Mucosa of rectum (tissue), 2 donors: ENCODE measurements around the gene SERPINA1.
"Not testable (repeated sequence)": the region's sequence is repeated elsewhere in the genome, so short reads cannot be mapped to it uniquely, and the experiment has no call there.

Source experiments
- H3K27ac ChIP-seq, 2 donors: one replicate each; pipeline ENCODE4 v1.7.0; 2013; ENCODE audit warnings: inconsistent platforms in 2 of 2, low read depth in 2 of 2, low read length in 2 of 2
- H3K27me3 ChIP-seq, 2 donors: one replicate each; pipeline ENCODE4 v1.7.0; 2013; ENCODE audit warnings: low read length in 2 of 2; ENCODE audit not compliant: control insufficient read depth in 2 of 2, insufficient read depth in 2 of 2
- H3K36me3 ChIP-seq, 2 donors: one replicate each; pipeline ENCODE4 v1.7.0; 2013; ENCODE audit warnings: low read length in 2 of 2; ENCODE audit not compliant: control insufficient read depth in 2 of 2, insufficient read depth in 2 of 2
- H3K4me1 ChIP-seq, 2 donors: one replicate each; pipeline ENCODE4 v1.7.0; 2013; ENCODE audit warnings: low read length in 2 of 2, mild to moderate bottlenecking in 1 of 2; ENCODE audit not compliant: control insufficient read depth in 2 of 2, insufficient read depth in 2 of 2
- H3K4me3 ChIP-seq, 2 donors: one replicate each; pipeline ENCODE4 v1.7.0; 2013; ENCODE audit warnings: low read length in 2 of 2
- H3K9ac ChIP-seq, 2 donors: one replicate each; pipeline ENCODE4 v1.7.0; 2013; ENCODE audit warnings: low read length in 2 of 2, low read depth in 1 of 2, mild to moderate bottlenecking in 1 of 2
- H3K9me3 ChIP-seq, 2 donors: one replicate each; pipeline ENCODE4 v1.7.0; 2013; ENCODE audit warnings: low read length in 2 of 2; ENCODE audit not compliant: control insufficient read depth in 2 of 2
- donor health status: healthy.
- donor health status: Normal muscosa, but diverticular disease.

The SERPINA1 gene

GRCh38 chr14:94370524-94370910 lies 17.9 kb downstream of the SERPINA1 start:
- Histone ChIP-seq H3K36me3 (no peaks in the 10 kb centered on the region), H3K4me3 (no peak overlapping the region), H3K27me3 (no peaks in the 10 kb centered on the region), H3K9ac (no peak overlapping the region), H3K27ac (no peak overlapping the region), H3K4me1 (no peaks in the 10 kb centered on the region), H3K9me3 (no peaks in the 10 kb centered on the region)

- not testable (repeated sequence) for H3K27ac ChIP-seq, H3K36me3 ChIP-seq, H3K9me3 ChIP-seq, H3K9ac ChIP-seq, H3K4me3 ChIP-seq, H3K27me3 ChIP-seq, H3K4me1 ChIP-seq
These were observed 18.5 kb downstream of the SERPINA1 start for GRCh38 chr14:94369766-94370523.

- Histone ChIP-seq H3K9ac (no peak overlapping the region), H3K9me3 (no peaks in the 10 kb centered on the region), H3K36me3 (no peaks in the 10 kb centered on the region), H3K4me3 (no peak overlapping the region), H3K27ac (no peak overlapping the region), H3K27me3 (no peaks in the 10 kb centered on the region), H3K4me1 (no peaks in the 10 kb centered on the region)
These were observed 19.4 kb downstream of the SERPINA1 start for GRCh38 chr14:94368956-94369355.

DNA sequence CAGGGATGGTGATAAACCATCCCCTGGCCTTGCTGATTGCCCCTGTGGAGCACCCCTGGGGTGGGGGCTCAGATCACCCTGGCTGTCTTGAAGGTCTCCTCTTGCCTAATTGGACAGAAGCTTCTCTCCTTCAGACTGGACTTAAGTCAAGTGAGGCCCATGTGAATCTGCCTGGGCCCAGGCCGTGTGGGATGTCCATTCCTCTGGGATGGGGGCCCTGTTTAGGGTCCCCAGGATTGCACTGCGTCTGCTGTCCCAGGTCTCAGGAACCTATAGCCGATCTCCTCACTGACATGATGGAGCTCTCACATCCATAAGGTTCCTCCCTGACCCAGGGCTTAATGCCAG lies 20.2 kb downstream of the SERPINA1 start:
- Histone ChIP-seq H3K27ac (no peak overlapping the region), H3K9ac (no peak overlapping the region), H3K27me3 (no peaks in the 10 kb centered on the region), H3K36me3 (no peaks in the 10 kb centered on the region), H3K4me3 (no peak overlapping the region), H3K9me3 (no peaks in the 10 kb centered on the region), H3K4me1 (no peaks in the 10 kb centered on the region)

DNA sequence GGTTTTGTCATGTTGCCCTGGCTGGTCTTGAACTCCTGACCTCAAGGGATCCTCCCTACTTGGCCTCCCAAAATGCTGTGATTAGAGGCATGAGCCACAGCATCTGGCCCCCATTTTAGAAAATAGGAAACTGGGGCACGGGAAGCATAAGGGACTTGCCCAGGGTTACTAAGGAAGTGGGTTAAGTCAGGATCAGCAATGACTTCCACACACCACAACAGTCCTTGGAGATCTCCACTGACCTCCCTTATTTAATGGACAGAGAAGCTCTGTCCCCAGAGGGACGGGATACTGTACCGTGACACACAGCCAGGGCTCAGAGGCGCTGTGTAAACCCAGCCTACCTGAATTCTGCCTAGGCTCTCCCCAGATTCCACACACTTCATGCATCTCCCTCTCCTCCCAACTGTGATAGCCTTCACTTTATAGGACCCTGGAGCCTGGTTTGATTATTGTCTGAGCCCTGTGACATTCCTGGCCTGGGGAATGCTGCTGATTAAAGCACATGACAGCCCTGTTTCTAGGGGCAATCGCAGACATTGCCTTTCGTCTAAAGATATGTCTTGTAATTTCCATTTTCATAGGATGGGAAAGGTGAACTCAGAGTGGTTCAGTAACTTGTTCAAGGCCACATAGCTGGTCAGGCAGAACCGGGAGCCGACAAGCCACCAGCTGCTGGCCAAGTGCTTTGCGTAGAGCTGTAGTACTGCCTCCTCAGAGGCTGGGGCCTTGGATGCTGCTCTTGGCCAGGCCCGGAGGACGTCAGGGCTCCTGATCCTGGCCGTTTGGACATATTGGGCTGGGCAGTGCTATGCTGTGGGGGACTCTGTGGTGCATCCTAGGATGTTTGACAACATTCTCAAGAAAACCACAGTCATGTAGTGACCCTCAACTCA lies 20.8 kb downstream of the SERPINA1 start:
- Histone ChIP-seq H3K4me1 (no peaks in the 10 kb centered on the region), H3K27me3 (no peaks in the 10 kb centered on the region), H3K27ac (no peak overlapping the region), H3K36me3 (no peaks in the 10 kb centered on the region), H3K9me3 (no peaks in the 10 kb centered on the region), H3K4me3 (no peak overlapping the region), H3K9ac (no peak overlapping the region)

GRCh38 chr14:94366146-94366915 lies 22.1 kb downstream of the SERPINA1 start, which contains the start of gene SERPINA2:
Gene SERPINA2 (minus strand): TSS chr14:94366698.
- no peaks in the 10 kb centered on the region for H3K4me1 ChIP-seq
- H3K4me3 ChIP-seq = no peak within 1 kb of the TSS
- no peaks in the 10 kb centered on the region for H3K27me3 ChIP-seq
- H3K9ac ChIP-seq = no peak within 1 kb of the TSS
- H3K36me3 ChIP-seq = no peaks in the 10 kb centered on the region
- H3K9me3 ChIP-seq = no peaks in the 10 kb centered on the region
- H3K27ac ChIP-seq = no peak within 1 kb of the TSS

DNA sequence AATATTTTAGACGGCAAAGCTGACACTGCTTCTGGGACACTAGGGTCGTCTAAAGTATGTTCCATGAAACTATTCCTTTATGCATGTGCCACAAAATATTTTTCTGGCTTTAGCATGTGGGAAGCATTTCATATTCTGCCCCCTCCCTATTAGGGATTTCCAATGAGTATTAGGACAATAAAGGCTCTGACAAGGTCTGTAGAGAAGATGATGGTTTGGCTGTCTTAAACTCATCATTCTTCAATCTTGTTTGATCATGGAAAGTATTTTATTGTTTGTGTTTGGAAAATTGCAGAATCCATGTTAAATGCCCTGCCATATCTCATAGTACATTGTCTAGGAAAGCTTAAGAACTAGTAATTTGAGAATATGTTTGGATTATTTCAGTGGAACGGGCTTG lies 22.8 kb downstream of the SERPINA1 start:
- no peak overlapping the region for H3K4me3 ChIP-seq
- no peak overlapping the region for H3K9ac ChIP-seq
- no peaks in the 10 kb centered on the region for H3K4me1 ChIP-seq
- H3K27ac ChIP-seq = no peak overlapping the region
- H3K9me3 ChIP-seq = no peaks in the 10 kb centered on the region
- H3K36me3 ChIP-seq = no peaks in the 10 kb centered on the region
- H3K27me3 ChIP-seq = no peaks in the 10 kb centered on the region

GRCh38 chr14:94364964-94365363 lies 23.4 kb downstream of the SERPINA1 start:
- H3K4me1 ChIP-seq = peaks cover 0 to 2% of the 10 kb centered on the region in 2 donors
- no peak overlapping the region for H3K4me3 ChIP-seq
- H3K9ac ChIP-seq = no peak overlapping the region
- no peaks in the 10 kb centered on the region for H3K9me3 ChIP-seq
- H3K36me3 ChIP-seq = no peaks in the 10 kb centered on the region
- H3K27ac ChIP-seq = no peak overlapping the region
- H3K27me3 ChIP-seq = no peaks in the 10 kb centered on the region

- no peaks in the 10 kb centered on the region for H3K36me3 ChIP-seq
- H3K27me3 ChIP-seq = no peaks in the 10 kb centered on the region
- no peaks in the 10 kb centered on the region for H3K9me3 ChIP-seq
- H3K27ac ChIP-seq = no peak overlapping the region
- H3K4me3 ChIP-seq = no peak overlapping the region
- peaks cover 0 to 2% of the 10 kb centered on the region in 2 donors for H3K4me1 ChIP-seq
- no peak overlapping the region for H3K9ac ChIP-seq
These were observed 24.4 kb downstream of the SERPINA1 start for GRCh38 chr14:94364037-94364436.

GRCh38 chr14:94363151-94363624 lies 25.2 kb downstream of the SERPINA1 start:
- Histone ChIP-seq H3K9me3 (no peaks in the 10 kb centered on the region), H3K4me3 (no peak overlapping the region), H3K27ac (no peak overlapping the region), H3K36me3 (no peaks in the 10 kb centered on the region), H3K4me1 (peaks cover 0 to 2% of the 10 kb centered on the region in 2 donors), H3K9ac (no peak overlapping the region), H3K27me3 (no peaks in the 10 kb centered on the region)
